DND-41 (cell line): ENCODE data around the gene SRGAP3.

Source experiments
- ATAC-seq: fragments of 200-7000 bp; cut with Tn5 transposase; 3 replicates; pipeline ENCODE4 v1.9.1; 2021; ENCODE audit warnings: low read depth; ENCODE audit not compliant: insufficient read depth
- DNase-seq: peaks from one replicate; pipeline ENCODE4 v3.0.0-alpha.2; 2020
- H2AFZ ChIP-seq: 2 replicates; pipeline ENCODE4 v1.6.0; 2012; ENCODE audit warnings: low read depth, low read length
- H3K27ac ChIP-seq: 2 replicates; pipeline ENCODE4 v1.5.1; 2012; ENCODE audit warnings: low read length, inconsistent platforms
- H3K27me3 ChIP-seq: fragments of 200-600 bp; sonication (generic); 2 replicates; pipeline ENCODE4 v1.6.0; 2012; ENCODE audit warnings: low read length, mild to moderate bottlenecking, inconsistent platforms; ENCODE audit not compliant: insufficient read depth, poor library complexity
- H3K36me3 ChIP-seq: 2 replicates; pipeline ENCODE4 v1.5.1; 2012; ENCODE audit warnings: low read length, inconsistent platforms; ENCODE audit not compliant: insufficient read depth
- H3K4me1 ChIP-seq: 2 replicates; pipeline ENCODE4 v1.5.1; 2012; ENCODE audit warnings: mild to moderate bottlenecking, low read length; ENCODE audit not compliant: insufficient read depth
- H3K4me2 ChIP-seq: 2 replicates; pipeline ENCODE4 v1.6.0; 2012; ENCODE audit warnings: mild to moderate bottlenecking, moderate library complexity, low read length, inconsistent platforms; ENCODE audit not compliant: insufficient read depth
- H3K4me3 ChIP-seq, 2 experiments: fragments of 200-600 bp in 1 of 2; shearing (Covaris generic) in 1 of 2; 2 replicates each; pipeline ENCODE4 v1.5.1; 2012 to 2016; ENCODE audit warnings: inconsistent platforms in 2 of 2, low read length in 2 of 2, mild to moderate bottlenecking in 2 of 2, low read depth in 1 of 2, moderate library complexity in 1 of 2
- H3K79me2 ChIP-seq: 2 replicates; pipeline ENCODE4 v1.6.0; 2012; ENCODE audit warnings: low read length, inconsistent platforms; ENCODE audit not compliant: insufficient read depth
- H3K9ac ChIP-seq: 2 replicates; pipeline ENCODE4 v1.6.0; 2012; ENCODE audit warnings: low read depth, mild to moderate bottlenecking, inconsistent platforms, low read length, moderate library complexity
- H3K9me3 ChIP-seq: 2 replicates; pipeline ENCODE4 v1.5.1; 2012; ENCODE audit warnings: low read length, moderate library complexity, mild to moderate bottlenecking, inconsistent platforms; ENCODE audit not compliant: insufficient read depth, severe bottlenecking
- H4K20me1 ChIP-seq: 2 replicates; pipeline ENCODE4 v1.6.0; 2012; ENCODE audit warnings: low read length; ENCODE audit not compliant: insufficient read depth
- EZH2 ChIP-seq: IDR thresholded peaks from 3 replicates; pipeline ENCODE4 v1.6.1; 2012; ENCODE audit warnings: borderline replicate concordance, low read depth, mild to moderate bottlenecking, moderate library complexity, low read length, inconsistent platforms; ENCODE audit not compliant: severe bottlenecking
- TF ChIP-seq, protein P1 (sequence below): IDR thresholded peaks from 2 replicates; pipeline ENCODE4 v1.5.1; 2012; ENCODE audit warnings: borderline replicate concordance, low read length, moderate library complexity, mild to moderate bottlenecking; ENCODE audit not compliant: poor library complexity, severe bottlenecking; ENCODE audit errors: extremely low read depth

Gene SRGAP3

GRCh38 chr3:9078561-9079240 lies 170.7 kb downstream of the SRGAP3 start:
- Histone ChIP-seq H3K4me3 (no peak overlapping the region), H3K27ac (no peak overlapping the region), H4K20me1 (no peaks in the 10 kb centered on the region), H3K9me3 (no peaks in the 10 kb centered on the region), H3K4me2 (no peak overlapping the region), H3K4me1 (no peaks in the 10 kb centered on the region), H2AFZ (no peak overlapping the region), H3K9ac (no peak overlapping the region), H3K79me2 (no peaks in the 10 kb centered on the region), H3K36me3 (no peaks in the 10 kb centered on the region), H3K27me3 (no peaks in the 10 kb centered on the region)
- ATAC-seq (no peak), DNase-seq (no peak)
- TF ChIP-seq, protein P1, sequence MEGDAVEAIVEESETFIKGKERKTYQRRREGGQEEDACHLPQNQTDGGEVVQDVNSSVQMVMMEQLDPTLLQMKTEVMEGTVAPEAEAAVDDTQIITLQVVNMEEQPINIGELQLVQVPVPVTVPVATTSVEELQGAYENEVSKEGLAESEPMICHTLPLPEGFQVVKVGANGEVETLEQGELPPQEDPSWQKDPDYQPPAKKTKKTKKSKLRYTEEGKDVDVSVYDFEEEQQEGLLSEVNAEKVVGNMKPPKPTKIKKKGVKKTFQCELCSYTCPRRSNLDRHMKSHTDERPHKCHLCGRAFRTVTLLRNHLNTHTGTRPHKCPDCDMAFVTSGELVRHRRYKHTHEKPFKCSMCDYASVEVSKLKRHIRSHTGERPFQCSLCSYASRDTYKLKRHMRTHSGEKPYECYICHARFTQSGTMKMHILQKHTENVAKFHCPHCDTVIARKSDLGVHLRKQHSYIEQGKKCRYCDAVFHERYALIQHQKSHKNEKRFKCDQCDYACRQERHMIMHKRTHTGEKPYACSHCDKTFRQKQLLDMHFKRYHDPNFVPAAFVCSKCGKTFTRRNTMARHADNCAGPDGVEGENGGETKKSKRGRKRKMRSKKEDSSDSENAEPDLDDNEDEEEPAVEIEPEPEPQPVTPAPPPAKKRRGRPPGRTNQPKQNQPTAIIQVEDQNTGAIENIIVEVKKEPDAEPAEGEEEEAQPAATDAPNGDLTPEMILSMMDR, result no peak
- no peak for TF ChIP-seq EZH2

- Histone ChIP-seq H3K4me2 (no peak overlapping the region), H4K20me1 (no peaks in the 10 kb centered on the region), H3K36me3 (no peaks in the 10 kb centered on the region), H3K9me3 (no peaks in the 10 kb centered on the region), H3K27me3 (no peaks in the 10 kb centered on the region), H3K79me2 (no peaks in the 10 kb centered on the region), H3K4me3 (no peak overlapping the region), H3K27ac (no peak overlapping the region), H3K4me1 (no peaks in the 10 kb centered on the region), H2AFZ (no peak overlapping the region), H3K9ac (no peak overlapping the region)
- ATAC-seq (no peak), DNase-seq (no peak)
- TF ChIP-seq EZH2, result no peak
- TF ChIP-seq, protein P1, result no peak
Measured at GRCh38 chr3:9077029-9077428, 172.4 kb downstream of the SRGAP3 start.

GRCh38 chr3:9075762-9076161 lies 173.7 kb downstream of the SRGAP3 start:
- no peak overlapping the region for H3K4me3 ChIP-seq
- H4K20me1 ChIP-seq, result no peaks in the 10 kb centered on the region
- H3K9me3 ChIP-seq, result no peaks in the 10 kb centered on the region
- no peak for ATAC-seq
- no peak overlapping the region for H3K9ac ChIP-seq
- no peak overlapping the region for H3K4me2 ChIP-seq
- H3K27me3 ChIP-seq, result no peaks in the 10 kb centered on the region
- DNase-seq, result no peak
- H3K79me2 ChIP-seq, result no peaks in the 10 kb centered on the region
- H3K36me3 ChIP-seq, result no peaks in the 10 kb centered on the region
- no peaks in the 10 kb centered on the region for H3K4me1 ChIP-seq
- no peak for TF ChIP-seq EZH2
- TF ChIP-seq, protein P1, result no peak
- H2AFZ ChIP-seq, result no peak overlapping the region
- H3K27ac ChIP-seq, result no peak overlapping the region
